ENCODE measurements around the gene STRBP. TPM values are rescaled to one million over a fixed set of nuclear protein-coding genes. Genes with fewer than 3 reads are reported as not detected.
A peak's percentile ranks its signal among the peaks of the same experiment; 100 is the strongest.

Gene STRBP
- total RNA-seq, 1 experiment from 2014 or later: 74.0 TPM

- H3K14ac ChIP-seq (ENCODE audit: insufficient read depth, low read length): peak overlapping the region; percentile 24
- no peak overlapping the region for H3K56ac ChIP-seq (ENCODE audit: insufficient read length, low read depth, low read length)
- H4K5ac ChIP-seq (ENCODE audit: insufficient read length, low read depth, low read length): no peak overlapping the region
- TF ChIP-seq CTCF (conservative IDR thresholded peaks at IDR 0.05): no peak
- no peak overlapping the region for H3K23ac ChIP-seq (ENCODE audit: insufficient read length, low read depth, low read length)
- no CpG with 5 or more reads among the region's 34 CpGs for WGBS (ENCODE audit: extremely low coverage, insufficient read length, low lambda C conversion rate)
- H3K9ac ChIP-seq (ENCODE audit: extremely low read depth, insufficient read length, low read length): peak overlapping the region; percentile 25
- peaks cover 10% of the 10 kb centered on the region; the same call in 1 of the 2 replicates for H3K4me1 ChIP-seq (ENCODE audit: insufficient read depth, low read length)
- H3T11ph ChIP-seq (ENCODE audit: low read length): no peak overlapping the region
- H4K20me1 ChIP-seq (ENCODE audit: control insufficient read depth, insufficient read depth, insufficient read length): no peaks in the 10 kb centered on the region
- no peak overlapping the region for H2BK20ac ChIP-seq (ENCODE audit: low read depth, low read length, poor library complexity, severe bottlenecking)
- H3K79me1 ChIP-seq (ENCODE audit: insufficient read depth, low read depth, low read length, poor library complexity, severe bottlenecking): no peaks in the 10 kb centered on the region
- no peak overlapping the region for H2BK120ac ChIP-seq (ENCODE audit: low read depth, low read length, poor library complexity, severe bottlenecking)
- no peak overlapping the region for H2AFZ ChIP-seq (ENCODE audit: low read length)
- H3K4ac ChIP-seq (ENCODE audit: low read depth, low read length): no peak overlapping the region
- no peak for DNase-seq
- H3K79me2 ChIP-seq (ENCODE audit: insufficient read depth, low read length): peaks cover 19% of the 10 kb centered on the region; the same call in 1 of the 2 replicates
- H3K27ac ChIP-seq (ENCODE audit: insufficient read length, low read depth, low read length): no peak overlapping the region
- H3K9me3 Mint-ChIP-seq: no peaks in the 10 kb centered on the region
- no peak overlapping the region for H4K91ac ChIP-seq (ENCODE audit: insufficient read length, low read depth, low read length)
- peak overlapping the region; percentile 96 for H3K4me2 ChIP-seq (ENCODE audit: insufficient read depth, insufficient read length, low read length)
- no peak overlapping the region for H4K8ac ChIP-seq (replicated peaks; ENCODE audit: insufficient read length, low read depth, low read length)
- no peak overlapping the region for H2AK5ac ChIP-seq (ENCODE audit: insufficient read length, low read length)
- no peaks in the 10 kb centered on the region for H3K9me3 ChIP-seq (ENCODE audit: control insufficient read depth, low read depth, low read length)
- H3K18ac ChIP-seq (ENCODE audit: insufficient read length, low read depth, low read length): peak overlapping the region; percentile 34
- H3K27ac Mint-ChIP-seq: peak overlapping the region in 1 of 3 experiments; percentile 97; a peak in 2 of 7 replicates
- peaks cover 15% of the 10 kb centered on the region for H3K23me2 ChIP-seq (ENCODE audit: insufficient read length, low read depth, low read length, poor library complexity, severe bottlenecking)
- no peak overlapping the region for H2BK15ac ChIP-seq (ENCODE audit: low read depth, low read length)
- peak overlapping the region; percentile 74 to 93 for H3K4me3 Mint-ChIP-seq
- peaks cover 39 to 45% of the 10 kb centered on the region in 2 experiments for H3K4me1 Mint-ChIP-seq
- H3K27me3 Mint-ChIP-seq (ENCODE audit: low read depth): peaks cover 9% of the 10 kb centered on the region
- H3K36me3 Mint-ChIP-seq (ENCODE audit: insufficient read depth in 1 of 3, low read depth in 3 of 3): no peaks in the 10 kb centered on the region
- no peak overlapping the region for H2BK5ac ChIP-seq (ENCODE audit: insufficient read length, low read length)
- no peaks in the 10 kb centered on the region for H3K27me3 ChIP-seq (ENCODE audit: insufficient read depth, low read length)
- H2BK12ac ChIP-seq (ENCODE audit: insufficient read length, low read depth, low read length): no peak overlapping the region
Observed at GRCh38 chr9:123267481-123268198, 746 bp downstream of the STRBP start.
